K562 (cell line): ENCODE measurements around the gene TMEM207. TPM values are rescaled to one million over a fixed set of nuclear protein-coding genes. Genes with fewer than 3 reads are reported as not detected.

Experiments used
- ATAC-seq: fragments of 200-7000 bp; cut with Tn5 transposase; 3 replicates; pipeline ENCODE4 v1.9.1; 2020; ENCODE audit warnings: moderate library complexity
- BruUV-seq: library from RNA; stranded (reverse); fragments of 400-500 nt; replicated peaks from 2 replicates; lab custom pipeline; 2021; lab: Mats Ljungman, UMichigan
- CTCF ChIA-PET: fragments of 300-600 bp; formaldehyde crosslinking; extraction: SDS; loops from one replicate; lab custom pipeline; 2021; ENCODE audit warnings: low intra/inter-chr PET ratio; lab: Yijun Ruan, JAX
- POLR2A ChIA-PET: fragments of 300-600, 350-650 bp; sonication (Branson Sonifier 250); formaldehyde crosslinking; extraction: SDS; loops from one replicate; lab custom pipeline; 2021; ENCODE audit warnings: antibody characterized with exemption, inconsistent platforms; lab: Yijun Ruan, JAX
- DNase-seq, 4 experiments: peaks; one replicate each; pipeline versions ENCODE4 v3.0.0 to v3.0.0-alpha.2; 2011 to 2018; ENCODE audit warnings: low spot score in 3 of 4, mixed read lengths in 3 of 4; ENCODE audit errors: extremely low read depth in 1 of 4
- FAIRE-seq: peaks from 2 replicates; lab custom pipeline; 2011; peaks lifted over from hg19 to GRCh38; lab: Jason Lieb, UNC
- H2AFZ ChIP-seq: 2 replicates; pipeline ENCODE4 v1.6.0; 2011; ENCODE audit warnings: low read depth, low read length, control low read depth, inconsistent platforms
- H3K27ac ChIP-seq: fragments of 200-600 bp; 3 replicates; pipeline ENCODE4 v1.8.0; 2011; ENCODE audit warnings: low read depth, mild to moderate bottlenecking, control low read depth, inconsistent platforms, low read length, moderate library complexity, mixed read lengths; ENCODE audit errors: extremely low read depth
- H3K27me3 ChIP-seq, 2 experiments: fragments of 300-600 bp in 1 of 2; 2 replicates in 1 of 2; 3 replicates in 1 of 2; pipeline versions ENCODE4 v1.6.0 to v1.8.0; 2011; ENCODE audit warnings: inconsistent platforms in 2 of 2, low read length in 2 of 2, mild to moderate bottlenecking in 1 of 2, mixed read lengths in 1 of 2, moderate library complexity in 1 of 2; ENCODE audit not compliant: control insufficient read depth in 2 of 2, insufficient read depth in 2 of 2
- H3K36me3 ChIP-seq: fragments of 300-600 bp; 3 replicates; pipeline ENCODE4 v1.8.0; 2011; ENCODE audit warnings: mild to moderate bottlenecking, low read length, inconsistent platforms; ENCODE audit not compliant: control insufficient read depth, insufficient read depth
- H3K4me1 ChIP-seq, 2 experiments: fragments of 200-600 bp in 1 of 2; replicated peaks in 1 of 2; 2 replicates in 1 of 2; 3 replicates in 1 of 2; pipeline versions ENCODE4 v1.5.1 to v1.8.0; 2011; ENCODE audit warnings: inconsistent platforms in 2 of 2, low read length in 2 of 2, mild to moderate bottlenecking in 1 of 2, mixed read lengths in 1 of 2, moderate library complexity in 1 of 2; ENCODE audit not compliant: control insufficient read depth in 2 of 2, insufficient read depth in 2 of 2
- H3K4me2 ChIP-seq: 2 replicates; pipeline ENCODE4 v1.6.1; 2011; ENCODE audit warnings: low read length, control low read depth, inconsistent platforms, mixed read lengths; ENCODE audit not compliant: insufficient read depth
- H3K4me3 ChIP-seq: fragments of 200-600 bp; sonication (generic), shearing (Covaris generic); 2 replicates; pipeline ENCODE4 v1.5.1; 2016; ENCODE audit warnings: control low read depth, inconsistent platforms
- H3K79me2 ChIP-seq: fragments of 200-600 bp; 3 replicates; pipeline ENCODE4 v1.8.0; 2011; ENCODE audit warnings: low read length, inconsistent platforms; ENCODE audit not compliant: control insufficient read depth, insufficient read depth
- H3K9ac ChIP-seq, 2 experiments: 2 replicates each; pipeline versions ENCODE4 v1.6.0 to v1.6.1; 2011; ENCODE audit warnings: low read depth in 2 of 2, low read length in 2 of 2, control low read depth in 1 of 2, inconsistent platforms in 1 of 2, mild to moderate bottlenecking in 1 of 2, mixed read lengths in 1 of 2; ENCODE audit not compliant: insufficient read depth in 1 of 2
- H3K9me1 ChIP-seq: one replicate; pipeline ENCODE4 v1.6.0; 2011; ENCODE audit warnings: inconsistent platforms, mild to moderate bottlenecking, low read length, moderate library complexity; ENCODE audit not compliant: control insufficient read depth, insufficient read depth
- H3K9me3 ChIP-seq: replicated peaks from 2 replicates; pipeline ENCODE4 v1.5.1; 2011; ENCODE audit warnings: low read depth, low read length, inconsistent platforms; ENCODE audit not compliant: control insufficient read depth, insufficient read depth
- H4K20me1 ChIP-seq: replicated peaks from 2 replicates; pipeline ENCODE4 v1.6.1; 2011; ENCODE audit warnings: low read length, inconsistent platforms, mixed read lengths; ENCODE audit not compliant: control insufficient read depth, insufficient read depth
- CTBP1 ChIP-seq: fragments of 450-650 bp; IDR thresholded peaks from 2 replicates; pipeline ENCODE4 v1.6.1; 2016; ENCODE audit warnings: borderline replicate concordance
- EP300 ChIP-seq: IDR thresholded peaks from 2 replicates; pipeline ENCODE4 v1.6.1; 2012; ENCODE audit warnings: low read length, improper control_type of control experiment
- EWSR1 ChIP-seq: fragments of 450-650 bp; IDR thresholded peaks from 2 replicates; pipeline ENCODE4 v1.6.1; 2018; ENCODE audit warnings: borderline replicate concordance, mild to moderate bottlenecking, low read depth, moderate library complexity; ENCODE audit not compliant: partially characterized antibody
- GATAD2A ChIP-seq: fragments of 450-650 bp; IDR thresholded peaks from 2 replicates; pipeline ENCODE4 v1.6.1; 2017
- GTF2F1 ChIP-seq: IDR thresholded peaks from 2 replicates; pipeline ENCODE4 v1.6.1; 2011; ENCODE audit warnings: low read depth, low read length, improper control_type of control experiment
- KLF6 ChIP-seq: fragments of 250-450 bp; sonication (Bioruptor Pico); IDR thresholded peaks from 2 replicates; pipeline ENCODE4 v1.4.0; 2020; ENCODE audit warnings: mild to moderate bottlenecking, moderate library complexity, borderline replicate concordance
- MXI1 ChIP-seq: IDR thresholded peaks from 2 replicates; pipeline ENCODE4 v1.6.1; 2011; ENCODE audit warnings: low read depth, mild to moderate bottlenecking, improper control_type of control experiment, low read length
- NUFIP1 ChIP-seq: fragments of 450-650 bp; IDR thresholded peaks from 2 replicates; pipeline ENCODE4 v1.6.1; 2018; ENCODE audit not compliant: partially characterized antibody
- SIN3A ChIP-seq, 2 experiments: fragments of 150-350 bp in 1 of 2; IDR thresholded peaks; 2 replicates each; pipeline ENCODE4 v1.6.1; 2011 to 2016; ENCODE audit warnings: borderline replicate concordance in 2 of 2, low read depth in 2 of 2, low read length in 2 of 2, mild to moderate bottlenecking in 2 of 2, moderate library complexity in 2 of 2; ENCODE audit not compliant: control insufficient read depth in 1 of 2
- ZC3H11A ChIP-seq: IDR thresholded peaks from 2 replicates; pipeline ENCODE4 v1.6.1; 2012; ENCODE audit warnings: low read depth, low read length, improper control_type of control experiment
- ZKSCAN1 ChIP-seq: fragments of 150-350 bp; IDR thresholded peaks from 2 replicates; pipeline ENCODE4 v1.6.1; 2016; ENCODE audit warnings: low read depth, low read length
- ZNF316 ChIP-seq: fragments of 450-650 bp; IDR thresholded peaks from 2 replicates; pipeline ENCODE4 v1.6.1; 2016
- ZNF384 ChIP-seq: IDR thresholded peaks from 2 replicates; pipeline ENCODE4 v1.6.1; 2012; ENCODE audit warnings: low read depth, low read length, improper control_type of control experiment
- WGBS: fragments of 100-300 bp; shearing (Covaris generic); methylation state at CpG from one replicate; pipeline ENCODE4 v1.1.6; 2016; ENCODE audit warnings: low coverage, mixed read lengths; ENCODE audit not compliant: insufficient coverage; ENCODE audit errors: missing lambda C conversion rate; 5-methylcytosine and 5-hydroxymethylcytosine counted together
- in situ Hi-C: fragments of 300-500 bp; cut with MboI; formaldehyde crosslinking; loops from 4 replicates; pipeline ENCODE4 v1.15.0; 2018; ENCODE audit warnings: inconsistent platforms, mixed read lengths
- intact Hi-C: fragments of 100-400 bp; cut with micrococcal nuclease; formaldehyde crosslinking; loops from 2 replicates; pipeline ENCODE4 v1.14.2; 2022
- polyA plus RNA-seq, 8 experiments: library from polyadenylated mRNA; depleted of rRNA in 4 of 8; stranded (reverse) in 5 of 8; unstranded in 3 of 8; fragments of >200 nt; fragmentation: Nextera tagmentation in 2 of 8; fragmentation: Illumina TruSeq in 1 of 8; extraction: Ambion mirVana in 2 of 8; extraction: Trizol in 1 of 8; gene quantifications; 2 replicates each; pipeline versions ENCODE4 v1.2.1 to v1.2.3, GENCODE V29; 2011 to 2014; ENCODE audit warnings: inconsistent platforms in 1 of 8, missing spikeins in 1 of 8
- total RNA-seq, 7 experiments: library from RNA; depleted of rRNA in 6 of 7; stranded (reverse); fragments of >200 nt in 6 of 7; fragmentation: Illumina TruSeq in 2 of 7; extraction: Trizol in 2 of 7; gene quantifications; 2 replicates each; pipeline versions ENCODE4 v1.2.1 to v1.2.3, GENCODE V29; 2011 to 2021; ENCODE audit warnings: low replicate concordance in 1 of 7
- TF ChIP-seq, protein P1 (sequence below): fragments of 450-650 bp; formaldehyde crosslinking; IDR thresholded peaks from 2 replicates; pipeline ENCODE4 v1.4.0; 2020; ENCODE audit warnings: mild to moderate bottlenecking

TMEM207 gene
- total and polyA plus RNA-seq, 9 of the 15 experiments (the other 6 are each of a cell fraction or from before 2014, with no cell fraction given) = 0.04 to 0.10 (median 0.04) TPM; not detected in 4

- H3K4me3 ChIP-seq = no peak overlapping the region
- H3K27me3 ChIP-seq = no peaks in the 10 kb centered on the region
- in situ Hi-C loops = no loop called here
- H4K20me1 ChIP-seq = no peaks in the 10 kb centered on the region
- no peaks in the 10 kb centered on the region for H3K9me1 ChIP-seq
- no peak overlapping the region for H3K4me2 ChIP-seq
- ChIA-PET CTCF (no interaction called here), POLR2A (no interaction called here)
- WGBS = 4% methylated on average over 6 of the region's 6 CpGs
- no peak overlapping the region for H2AFZ ChIP-seq
- no peak for FAIRE-seq
- intact Hi-C loops = no loop called here
- H3K36me3 ChIP-seq = no peaks in the 10 kb centered on the region
- H3K4me1 ChIP-seq = no peaks in the 10 kb centered on the region
- H3K79me2 ChIP-seq = no peaks in the 10 kb centered on the region
- no peaks in the 10 kb centered on the region for H3K9me3 ChIP-seq
- ATAC-seq = no peak
- H3K9ac ChIP-seq = no peak overlapping the region
- no peak for TF ChIP-seq ZNF384
- no peak for TF ChIP-seq NUFIP1
- no peak for TF ChIP-seq CTBP1
- TF ChIP-seq GATAD2A = no peak
- TF ChIP-seq ZNF316 = no peak
- no peak for TF ChIP-seq ZC3H11A
- no peak for TF ChIP-seq EP300
- TF ChIP-seq ZKSCAN1 = no peak
- TF ChIP-seq MXI1 = no peak
- no peak for TF ChIP-seq GTF2F1
- TF ChIP-seq, protein P1, sequence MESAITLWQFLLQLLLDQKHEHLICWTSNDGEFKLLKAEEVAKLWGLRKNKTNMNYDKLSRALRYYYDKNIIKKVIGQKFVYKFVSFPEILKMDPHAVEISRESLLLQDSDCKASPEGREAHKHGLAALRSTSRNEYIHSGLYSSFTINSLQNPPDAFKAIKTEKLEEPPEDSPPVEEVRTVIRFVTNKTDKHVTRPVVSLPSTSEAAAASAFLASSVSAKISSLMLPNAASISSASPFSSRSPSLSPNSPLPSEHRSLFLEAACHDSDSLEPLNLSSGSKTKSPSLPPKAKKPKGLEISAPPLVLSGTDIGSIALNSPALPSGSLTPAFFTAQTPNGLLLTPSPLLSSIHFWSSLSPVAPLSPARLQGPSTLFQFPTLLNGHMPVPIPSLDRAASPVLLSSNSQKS = no peak
- no peak for TF ChIP-seq KLF6 (CRISPR knock-in tag)
- TF ChIP-seq EWSR1 = no peak
- no peak for TF ChIP-seq SIN3A (IDR thresholded peaks at IDR 0.05; ENCODE audit: borderline replicate concordance in 2 of 2, control insufficient read depth in 1 of 2, low read depth in 2 of 2, low read length in 2 of 2)
- no TSS peak for BruUV-seq
- no peak for DNase-seq
- H3K27ac ChIP-seq = no peak overlapping the region
Observed at GRCh38 chr3:190446573-190447279, 3.0 kb downstream of the TMEM207 start.
